ENCODE measurements around the gene CCDC69. TPM values are rescaled to one million over a fixed set of nuclear protein-coding genes. Genes with fewer than 3 reads are reported as not detected.

Gene CCDC69
- total and polyA plus RNA-seq, 4 donors, result 15.4 to 73.6 (median 61.9) TPM

DNA sequence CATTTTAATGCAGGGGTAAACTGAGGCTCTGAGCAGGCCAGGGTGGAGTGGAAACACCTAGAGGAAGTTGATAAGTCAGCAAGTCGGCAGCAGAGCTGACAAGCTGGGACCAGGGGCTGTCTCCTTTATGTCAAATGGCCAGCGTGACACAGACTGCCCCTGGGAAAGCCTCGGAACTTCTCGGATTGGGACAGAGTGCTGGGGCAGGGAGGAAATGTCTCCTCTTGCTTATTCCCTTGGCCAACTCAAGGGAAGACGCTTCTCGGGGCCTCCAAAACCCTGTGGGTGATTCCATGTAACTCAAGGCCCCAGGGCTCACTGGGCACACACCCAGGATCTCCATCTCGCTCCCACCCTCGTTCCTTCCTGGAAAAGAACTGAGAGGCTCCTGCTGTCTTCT is 40.9 kb downstream of the CCDC69 start:
- TF ChIP-seq, protein P1, sequence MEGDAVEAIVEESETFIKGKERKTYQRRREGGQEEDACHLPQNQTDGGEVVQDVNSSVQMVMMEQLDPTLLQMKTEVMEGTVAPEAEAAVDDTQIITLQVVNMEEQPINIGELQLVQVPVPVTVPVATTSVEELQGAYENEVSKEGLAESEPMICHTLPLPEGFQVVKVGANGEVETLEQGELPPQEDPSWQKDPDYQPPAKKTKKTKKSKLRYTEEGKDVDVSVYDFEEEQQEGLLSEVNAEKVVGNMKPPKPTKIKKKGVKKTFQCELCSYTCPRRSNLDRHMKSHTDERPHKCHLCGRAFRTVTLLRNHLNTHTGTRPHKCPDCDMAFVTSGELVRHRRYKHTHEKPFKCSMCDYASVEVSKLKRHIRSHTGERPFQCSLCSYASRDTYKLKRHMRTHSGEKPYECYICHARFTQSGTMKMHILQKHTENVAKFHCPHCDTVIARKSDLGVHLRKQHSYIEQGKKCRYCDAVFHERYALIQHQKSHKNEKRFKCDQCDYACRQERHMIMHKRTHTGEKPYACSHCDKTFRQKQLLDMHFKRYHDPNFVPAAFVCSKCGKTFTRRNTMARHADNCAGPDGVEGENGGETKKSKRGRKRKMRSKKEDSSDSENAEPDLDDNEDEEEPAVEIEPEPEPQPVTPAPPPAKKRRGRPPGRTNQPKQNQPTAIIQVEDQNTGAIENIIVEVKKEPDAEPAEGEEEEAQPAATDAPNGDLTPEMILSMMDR (IDR thresholded peaks at IDR 0.05; ENCODE audit: control extremely low read depth, extremely low read depth), result no peak
- Histone ChIP-seq H3K9ac (ENCODE audit: insufficient read depth in 1 of 2, low read length in 2 of 2) (no peak overlapping the region), H3K36me3 (ENCODE audit: control insufficient read depth in 4 of 4, insufficient read depth in 4 of 4, low read length in 4 of 4) (peaks cover 0 to 36% (median 7%) of the 10 kb centered on the region in 4 donors), H3K27me3 (ENCODE audit: control insufficient read depth in 3 of 3, insufficient read depth in 3 of 3, low read length in 2 of 3) (no peaks in the 10 kb centered on the region), H3K27ac (ENCODE audit: low read depth in 1 of 2, low read length in 1 of 2) (no peak overlapping the region), H3K4me1 (ENCODE audit: control insufficient read depth in 5 of 5, insufficient read depth in 5 of 5, low read length in 5 of 5) (peaks cover 0 to 6% (median 0%) of the 10 kb centered on the region in 5 donors), H3K4me3 (no peak overlapping the region), H3K9me3 (ENCODE audit: control insufficient read depth in 4 of 4, insufficient read depth in 3 of 4, low read length in 3 of 4) (peaks cover 0 to 2% (median 0%) of the 10 kb centered on the region in 4 donors)
- 89% methylated on average over 8 of the region's 8 CpGs for WGBS, 2 donors
- DNase-seq, result no peak
- no peak for ATAC-seq (ENCODE audit: insufficient read depth, low FRiP score)

DNA sequence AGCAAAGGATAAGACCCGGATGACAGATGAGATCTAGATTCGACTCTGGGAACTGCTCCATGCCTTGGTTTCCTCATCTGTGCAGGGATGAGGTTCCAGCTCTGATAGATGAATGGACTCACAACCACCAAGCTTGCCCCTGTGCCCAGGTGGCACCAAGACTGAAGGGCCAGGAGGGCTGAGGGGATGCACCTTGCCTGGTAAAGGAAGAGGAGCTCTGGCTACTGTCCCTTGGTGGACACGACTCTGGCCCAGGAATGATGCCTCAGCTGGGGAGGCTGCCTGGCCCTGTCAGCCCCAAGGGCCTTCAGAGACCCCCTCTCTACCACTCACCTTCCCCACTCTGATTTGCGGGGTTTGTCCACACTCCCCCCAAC is 41.4 kb downstream of the CCDC69 start:
- 89 to 97% methylated on average over 4 of the region's 4 CpGs for WGBS, 2 donors
- H3K36me3 ChIP-seq (ENCODE audit: control insufficient read depth in 4 of 4, insufficient read depth in 4 of 4, low read length in 4 of 4), result peaks cover 0 to 35% (median 7%) of the 10 kb centered on the region in 4 donors
- H3K4me1 ChIP-seq (ENCODE audit: control insufficient read depth in 5 of 5, insufficient read depth in 5 of 5, low read length in 5 of 5), result peaks cover 0 to 6% (median 0%) of the 10 kb centered on the region in 5 donors
- no peak for ATAC-seq (ENCODE audit: insufficient read depth, low FRiP score)
- peaks cover 0 to 2% (median 0%) of the 10 kb centered on the region in 4 donors for H3K9me3 ChIP-seq (ENCODE audit: control insufficient read depth in 4 of 4, insufficient read depth in 3 of 4, low read length in 3 of 4)
- H3K27ac ChIP-seq (ENCODE audit: low read depth in 1 of 2, low read length in 1 of 2), result no peak overlapping the region
- H3K4me3 ChIP-seq, result no peak overlapping the region
- TF ChIP-seq, protein P1 (IDR thresholded peaks at IDR 0.05; ENCODE audit: control extremely low read depth, extremely low read depth), result no peak
- no peaks in the 10 kb centered on the region for H3K27me3 ChIP-seq (ENCODE audit: control insufficient read depth in 3 of 3, insufficient read depth in 3 of 3, low read length in 2 of 3)
- no peak for DNase-seq
- no peak overlapping the region for H3K9ac ChIP-seq (ENCODE audit: insufficient read depth in 1 of 2, low read length in 2 of 2)

- H3K4me3 ChIP-seq, result no peak overlapping the region
- TF ChIP-seq, protein P1 (IDR thresholded peaks at IDR 0.05; ENCODE audit: control extremely low read depth, extremely low read depth), result no peak
- ATAC-seq (ENCODE audit: insufficient read depth, low FRiP score) (no peak), DNase-seq (no peak)
- peaks cover 0 to 31% (median 7%) of the 10 kb centered on the region in 4 donors for H3K36me3 ChIP-seq (ENCODE audit: control insufficient read depth in 4 of 4, insufficient read depth in 4 of 4, low read length in 4 of 4)
- H3K9ac ChIP-seq (ENCODE audit: insufficient read depth in 1 of 2, low read length in 2 of 2), result no peak overlapping the region
- H3K27ac ChIP-seq (ENCODE audit: low read depth in 1 of 2, low read length in 1 of 2), result no peak overlapping the region
- peaks cover 0 to 6% (median 0%) of the 10 kb centered on the region in 5 donors for H3K4me1 ChIP-seq (ENCODE audit: control insufficient read depth in 5 of 5, insufficient read depth in 5 of 5, low read length in 5 of 5)
- WGBS, 2 donors, result 86 to 88% methylated on average over 4 of the region's 4 CpGs
- no peaks in the 10 kb centered on the region for H3K27me3 ChIP-seq (ENCODE audit: control insufficient read depth in 3 of 3, insufficient read depth in 3 of 3, low read length in 2 of 3)
- H3K9me3 ChIP-seq (ENCODE audit: control insufficient read depth in 4 of 4, insufficient read depth in 3 of 4, low read length in 3 of 4), result peaks cover 0 to 2% (median 0%) of the 10 kb centered on the region in 4 donors
Observed at GRCh38 chr5:151181818-151182523, 41.9 kb downstream of the CCDC69 start.

All from lung (tissue), 12 donors.